GM03348 (cell line): ENCODE data around the gene ASF1B.
"Not testable (repeated sequence)": the region's sequence is repeated elsewhere in the genome, so short reads cannot be mapped to it uniquely, and the experiment has no call there.

Source experiments
- DNase-seq: peaks from one replicate; pipeline ENCODE4 v3.0.0; 2012; ENCODE audit warnings: low spot score

ASF1B gene

GRCh38 chr19:14159059-14159458 is 22.7 kb upstream of the ASF1B start:
- DNase-seq, result no peak

GRCh38 chr19:14158276-14159023 is 22.1 kb upstream of the ASF1B start:
- DNase-seq, result no peak

GRCh38 chr19:14156971-14157717 is 20.8 kb upstream of the ASF1B start:
- DNase-seq, result no peak

GRCh38 chr19:14156122-14156521 is 19.7 kb upstream of the ASF1B start:
- DNase-seq, result no peak

DNA sequence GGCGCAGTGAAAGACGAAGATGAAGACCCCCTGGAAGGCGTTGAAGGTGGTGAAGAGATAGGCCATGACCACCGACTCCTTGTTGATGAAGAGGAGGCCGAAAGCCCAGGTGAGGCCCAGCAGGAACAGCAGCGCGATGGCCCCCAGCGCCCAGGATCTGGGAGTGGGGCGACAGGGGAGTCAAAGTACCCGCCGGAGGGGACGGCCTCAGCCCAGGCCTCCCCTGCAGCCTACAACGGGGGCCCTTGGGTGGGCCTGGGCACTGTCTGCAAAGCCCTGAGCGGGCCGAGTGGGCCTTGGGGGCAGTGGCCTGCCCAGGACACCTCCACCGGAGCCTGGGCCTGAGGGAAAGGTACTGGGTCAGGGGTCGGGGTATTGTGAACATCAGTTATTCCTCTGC is 19.0 kb upstream of the ASF1B start:
- DNase-seq, result no peak

- no peak for DNase-seq
Observed at GRCh38 chr19:14152713-14153112, 16.3 kb upstream of the ASF1B start.

DNA sequence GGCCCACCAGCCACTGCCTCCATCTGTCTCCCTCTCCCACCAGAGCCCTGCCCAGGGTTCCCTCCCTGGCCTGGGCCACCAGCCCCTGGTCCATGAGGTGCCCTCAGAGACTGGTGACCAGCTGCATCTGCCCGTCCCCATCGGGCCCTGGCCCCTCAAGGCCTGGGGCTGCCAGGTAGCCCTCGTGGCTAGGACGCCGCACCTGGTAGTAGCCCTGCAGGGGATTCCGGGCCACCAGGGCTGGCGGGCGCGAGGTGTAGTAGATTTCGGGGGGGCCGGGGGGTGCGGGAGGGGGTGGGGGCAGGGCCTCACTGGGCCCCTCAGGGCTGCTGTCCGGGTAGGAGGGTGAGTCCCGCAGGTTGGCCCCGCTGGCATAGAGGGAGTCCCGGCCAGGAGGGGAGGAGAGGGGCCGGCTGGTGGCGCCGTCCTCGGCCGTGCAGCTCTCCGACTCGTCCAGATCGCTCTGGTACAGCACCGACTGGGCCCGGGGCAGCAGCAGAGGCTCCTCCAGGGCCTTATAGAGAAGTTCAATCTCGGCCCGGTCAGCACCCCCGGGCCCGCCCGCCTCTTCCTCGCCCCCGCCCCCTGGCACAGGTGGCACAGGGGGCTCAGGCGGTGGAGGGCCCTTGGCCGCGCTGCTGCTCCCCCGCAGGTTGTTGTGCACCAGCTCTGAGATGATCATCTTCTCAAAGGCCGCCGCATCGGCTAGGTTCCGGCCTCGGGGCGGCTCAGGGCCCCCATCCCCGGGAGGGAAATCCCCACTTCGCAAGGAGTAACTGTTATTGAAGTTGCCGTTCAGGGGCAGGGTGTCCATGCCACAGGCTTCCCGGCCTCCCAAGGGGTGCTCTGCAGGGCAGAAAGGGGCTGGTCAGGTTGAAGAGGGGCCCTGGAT is 14.6 kb upstream of the ASF1B start:
- DNase-seq, result no peak

- no peak for DNase-seq
Observed at GRCh38 chr19:14150041-14150769, 13.8 kb upstream of the ASF1B start.

DNA sequence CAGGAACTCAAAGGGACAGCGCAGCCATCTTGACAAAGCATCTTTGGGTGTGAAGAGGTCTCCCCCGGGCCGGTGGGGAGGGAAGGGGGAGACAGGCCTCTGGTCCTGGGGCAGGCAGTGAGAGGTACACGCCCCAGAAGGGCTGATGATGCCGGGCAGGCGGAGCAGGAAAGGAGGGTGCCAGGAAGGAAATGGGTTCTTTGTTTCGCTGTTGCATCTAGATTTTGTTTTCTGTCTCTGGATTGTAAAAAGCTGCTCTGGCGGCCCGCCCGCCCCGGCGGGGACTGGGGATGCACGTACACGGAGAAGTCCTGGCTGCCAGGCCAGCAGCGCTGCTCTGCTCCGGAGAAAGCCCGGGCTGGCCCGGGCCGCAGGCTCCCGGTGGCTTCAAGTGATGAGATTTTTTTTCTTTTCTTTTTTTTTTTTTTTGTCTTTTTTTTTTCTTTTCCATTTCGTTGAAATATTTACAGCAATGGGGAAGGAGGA is 13.2 kb upstream of the ASF1B start:
- peak; percentile 75 for DNase-seq

DNA sequence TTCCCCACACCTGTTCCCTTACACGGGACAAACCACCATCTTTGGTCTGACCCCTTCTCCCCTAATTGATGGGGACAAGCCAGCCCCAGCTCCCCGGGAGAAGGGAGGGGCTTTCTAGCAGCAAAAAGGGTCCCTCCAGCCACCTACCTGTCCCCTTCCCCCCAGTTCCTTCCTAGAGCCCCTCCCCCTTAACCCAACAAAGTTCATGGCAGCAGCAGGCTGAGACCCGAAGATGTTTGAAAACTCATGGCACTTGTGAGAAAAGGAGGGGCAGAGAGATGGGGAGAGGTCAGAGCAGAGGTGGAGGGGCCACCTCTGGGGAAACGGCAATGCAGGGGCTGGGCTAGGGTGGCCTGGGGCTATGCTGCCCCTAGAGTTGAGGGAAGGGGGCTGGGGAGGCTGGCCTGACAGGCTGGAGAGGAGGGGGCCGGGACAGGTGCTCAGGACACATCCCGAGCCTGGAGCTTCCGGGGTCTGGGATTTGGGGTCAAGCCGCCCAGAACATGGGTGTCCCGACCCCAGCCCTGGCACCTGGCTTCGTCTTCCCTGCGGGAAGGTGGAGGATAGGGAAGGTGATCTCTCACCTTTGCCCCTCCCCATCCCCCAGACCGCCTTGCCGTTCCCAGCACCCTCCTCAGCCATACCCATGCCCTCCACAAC is 12.5 kb upstream of the ASF1B start:
- no peak for DNase-seq

GRCh38 chr19:14147797-14148605 is 11.6 kb upstream of the ASF1B start:
- peak; percentile 91 for DNase-seq

- peak; percentile 88 for DNase-seq
Observed at GRCh38 chr19:14146789-14147216, 10.4 kb upstream of the ASF1B start.

DNA sequence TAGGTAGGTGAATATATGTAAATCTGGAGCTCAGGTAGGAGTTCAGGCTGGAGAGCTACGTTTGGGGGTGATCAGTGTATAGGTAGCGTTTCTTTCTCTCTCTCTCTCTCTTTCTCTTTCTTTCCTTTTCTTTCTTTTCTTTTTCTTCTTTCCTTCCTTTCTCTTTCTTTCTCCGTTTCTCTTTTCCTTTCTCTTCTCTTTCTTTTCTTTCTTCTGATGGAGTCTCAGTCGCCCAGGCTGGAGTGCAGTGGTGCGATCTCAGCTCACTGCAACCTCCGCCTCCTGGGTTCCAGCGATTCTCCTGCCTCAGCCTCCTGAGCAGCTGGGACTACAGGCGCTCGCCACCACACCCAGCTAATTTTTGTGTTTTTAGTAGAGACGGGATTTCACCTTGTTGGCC is 9.8 kb upstream of the ASF1B start:
- not testable (repeated sequence) for DNase-seq

DNA sequence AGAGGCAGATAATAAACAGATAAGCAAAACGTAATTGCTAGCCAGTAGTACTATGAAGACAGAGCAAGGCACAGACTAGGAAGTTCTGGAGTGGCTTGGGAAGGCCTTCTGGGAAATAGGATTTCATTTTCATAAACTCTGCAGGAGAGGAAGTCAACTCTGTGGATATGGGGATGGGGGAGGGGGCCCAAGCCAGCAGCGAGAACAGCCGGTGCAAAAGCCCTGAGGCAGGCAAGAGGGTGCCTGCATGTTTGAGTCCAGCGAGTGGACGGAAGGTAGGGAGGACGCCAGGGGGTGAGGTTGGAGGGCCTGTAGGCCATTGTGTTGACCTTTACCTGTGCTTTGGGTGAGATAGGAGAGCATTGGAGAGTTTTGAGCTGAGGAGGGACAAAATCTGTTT is 9.0 kb upstream of the ASF1B start:
- DNase-seq, result no peak

GRCh38 chr19:14142262-14143190 is 6.1 kb upstream of the ASF1B start:
- no peak for DNase-seq

DNA sequence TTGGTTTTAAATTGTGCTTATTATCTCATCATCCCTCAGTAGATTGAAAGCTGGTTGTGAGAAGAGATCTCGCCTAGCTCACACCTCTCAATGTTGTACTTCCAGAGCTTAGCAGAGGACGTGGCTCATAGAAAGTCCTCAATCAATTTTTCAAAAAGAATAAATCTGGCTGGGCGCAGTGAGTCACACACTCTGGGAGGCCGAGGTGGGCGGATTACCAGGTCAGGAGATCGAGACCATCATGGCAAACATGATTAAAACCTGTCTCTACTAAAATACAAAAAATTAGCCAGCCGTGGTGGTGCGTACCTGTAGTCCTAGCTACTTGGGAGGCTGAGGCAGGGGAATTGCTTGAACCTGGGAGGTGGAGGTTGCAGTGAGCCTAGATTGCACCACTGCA is 4.7 kb upstream of the ASF1B start:
- no peak for DNase-seq

- DNase-seq, result no peak
Observed at GRCh38 chr19:14139944-14140343, 3.6 kb upstream of the ASF1B start.

DNA sequence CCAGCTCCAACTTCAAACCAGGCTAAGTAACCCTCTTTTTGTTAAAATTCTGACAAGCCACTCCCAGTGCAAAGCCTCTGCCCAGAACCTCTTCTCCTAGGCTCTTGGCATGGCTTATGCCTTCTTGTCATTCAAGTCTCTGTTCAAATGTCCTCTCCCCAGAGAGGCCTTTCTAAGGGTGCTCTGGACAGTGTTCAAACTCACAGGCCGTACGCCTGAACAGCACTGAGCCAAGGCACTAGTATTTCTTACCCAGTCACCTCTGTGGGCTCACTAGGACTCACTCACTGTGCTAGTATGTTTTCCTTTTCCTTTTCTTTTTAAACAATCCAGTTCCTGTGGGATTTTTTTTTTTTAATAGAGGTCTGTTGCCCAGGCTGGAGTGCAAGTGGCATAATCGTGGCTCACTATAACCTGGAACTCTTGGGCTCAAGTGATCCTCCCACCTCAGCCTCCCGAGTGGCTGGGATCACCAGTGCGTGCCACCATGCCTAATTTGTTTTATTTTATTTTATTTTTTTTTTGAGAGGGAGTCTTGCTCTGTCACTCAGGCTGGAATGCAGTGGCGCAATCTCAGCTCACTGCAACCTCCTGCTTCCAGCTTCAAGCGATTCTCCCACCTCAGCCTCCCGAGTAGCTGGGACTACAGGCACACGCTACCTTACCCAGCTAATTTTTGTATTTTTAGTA is 2.3 kb upstream of the ASF1B start:
- no peak for DNase-seq
